ENCODE measurements around the gene CLSTN2.

Gene CLSTN2

DNA sequence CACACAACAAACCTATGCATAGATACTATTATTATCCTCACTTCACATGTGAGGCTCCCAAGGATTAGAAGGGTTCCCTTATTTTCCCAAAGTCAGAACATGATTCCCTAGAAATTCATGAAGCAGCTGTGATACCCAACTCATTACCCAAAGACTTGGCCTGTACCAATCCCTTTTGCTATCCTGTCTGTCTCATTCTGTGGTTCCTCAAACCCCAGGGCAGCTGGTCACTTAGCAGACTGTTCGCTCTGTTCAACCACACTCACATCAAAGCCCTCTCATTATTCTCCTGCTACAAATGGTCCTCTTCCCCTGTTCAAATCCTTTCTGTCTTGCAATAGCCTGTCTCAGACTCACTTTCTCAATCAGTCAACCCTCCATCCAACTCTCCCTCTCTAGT, 588.6 kb downstream of the CLSTN2 start:
- H3K4me1 ChIP-seq: no peaks in the 10 kb centered on the region
- H3K27ac ChIP-seq: no peak overlapping the region
- H3K27me3 ChIP-seq: no peaks in the 10 kb centered on the region
- H4K20me1 ChIP-seq: no peaks in the 10 kb centered on the region
- no peak overlapping the region for H3K9ac ChIP-seq
- no peaks in the 10 kb centered on the region for H3K36me3 ChIP-seq
- no peak overlapping the region for H3K4me2 ChIP-seq
- H3K4me3 ChIP-seq: no peak overlapping the region
- no peak for TF ChIP-seq Cebpa-rat (IDR thresholded peaks at IDR 0.05)
- H3K9me3 ChIP-seq (replicated peaks in 1 of 11): peaks cover 0 to 27% (median 7%) of the 10 kb centered on the region in 11 experiments; a peak in 16 of 22 replicates

DNA sequence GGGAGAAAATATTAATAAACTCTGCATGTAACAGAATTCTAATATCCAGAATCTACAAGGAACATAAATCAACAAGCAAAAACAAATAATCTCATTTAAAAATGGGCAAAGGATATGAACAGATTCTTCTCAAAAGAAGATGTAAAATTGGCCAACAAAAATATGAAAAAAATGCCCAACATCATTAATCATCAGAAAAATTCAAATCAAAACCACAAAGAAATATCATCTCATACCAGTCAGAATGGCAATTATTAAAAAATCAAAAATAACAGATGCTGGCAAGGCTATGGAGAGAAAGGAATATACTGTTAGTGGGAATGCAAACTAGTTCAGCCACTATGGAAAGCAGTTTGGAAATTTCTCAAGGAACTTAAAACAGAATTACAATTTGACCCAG, 592.2 kb downstream of the CLSTN2 start:
- peaks cover 0 to 8% (median 0%) of the 10 kb centered on the region in 11 experiments; a peak in 2 of 22 replicates for H3K9me3 ChIP-seq (replicated peaks in 1 of 11)
- no peaks in the 10 kb centered on the region for H3K27me3 ChIP-seq
- no peaks in the 10 kb centered on the region for H3K36me3 ChIP-seq
- H4K20me1 ChIP-seq: no peaks in the 10 kb centered on the region
- H3K27ac ChIP-seq: no peak overlapping the region
- no peak overlapping the region for H3K4me3 ChIP-seq
- H3K9ac ChIP-seq: no peak overlapping the region
- no peaks in the 10 kb centered on the region for H3K4me1 ChIP-seq
- TF ChIP-seq Cebpa-rat (IDR thresholded peaks at IDR 0.05): no peak
- H3K4me2 ChIP-seq: no peak overlapping the region

DNA sequence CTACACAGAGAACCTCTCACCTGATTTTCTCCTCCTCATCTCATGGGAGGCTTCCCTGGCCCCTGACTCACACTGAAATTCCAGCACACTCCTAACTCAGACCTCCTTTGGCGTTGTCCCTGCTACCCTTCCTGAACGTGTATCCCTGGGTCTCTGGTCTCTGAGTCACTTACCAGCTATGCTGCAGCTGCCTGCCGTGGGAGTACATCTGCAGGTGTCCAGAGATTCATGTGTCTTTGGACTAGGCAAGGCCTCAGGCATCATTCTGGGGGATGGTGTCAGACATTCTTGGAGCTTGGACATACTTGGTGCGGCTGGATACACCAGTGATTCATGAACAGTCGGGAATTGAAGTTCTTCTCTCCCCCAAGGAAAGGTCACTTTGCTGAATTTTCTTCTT, 594.1 kb downstream of the CLSTN2 start:
- Histone ChIP-seq H4K20me1 (no peaks in the 10 kb centered on the region), H3K9me3 (replicated peaks in 1 of 11) (peaks cover 0 to 15% (median 0%) of the 10 kb centered on the region in 11 experiments; a peak in 6 of 22 replicates), H3K4me2 (no peak overlapping the region), H3K36me3 (no peaks in the 10 kb centered on the region), H3K9ac (no peak overlapping the region), H3K27me3 (no peaks in the 10 kb centered on the region), H3K4me1 (no peaks in the 10 kb centered on the region), H3K4me3 (no peak overlapping the region), H3K27ac (no peak overlapping the region)
- TF ChIP-seq Cebpa-rat (IDR thresholded peaks at IDR 0.05): no peak

- no peaks in the 10 kb centered on the region for H4K20me1 ChIP-seq
- no peak overlapping the region for H3K27ac ChIP-seq
- H3K9ac ChIP-seq: no peak overlapping the region
- peaks cover 0 to 15% (median 2%) of the 10 kb centered on the region in 11 experiments; a peak in 8 of 22 replicates for H3K9me3 ChIP-seq (replicated peaks in 1 of 11)
- no peak for TF ChIP-seq Cebpa-rat (IDR thresholded peaks at IDR 0.05)
- no peak overlapping the region for H3K4me2 ChIP-seq
- no peak overlapping the region for H3K4me3 ChIP-seq
- H3K4me1 ChIP-seq: no peaks in the 10 kb centered on the region
- H3K36me3 ChIP-seq: no peaks in the 10 kb centered on the region
- H3K27me3 ChIP-seq: no peaks in the 10 kb centered on the region
Measured at GRCh38 chr3:140529558-140529957, 594.6 kb downstream of the CLSTN2 start.

GRCh38 chr3:140530131-140530530, 595.1 kb downstream of the CLSTN2 start:
- Histone ChIP-seq H4K20me1 (no peaks in the 10 kb centered on the region), H3K4me1 (no peaks in the 10 kb centered on the region), H3K4me3 (no peak overlapping the region), H3K27me3 (no peaks in the 10 kb centered on the region), H3K4me2 (no peak overlapping the region), H3K9ac (no peak overlapping the region), H3K36me3 (0 out of 22 replicates have a peak, but pooled peaks cover 0 to 3% (median 0%) of the 10 kb centered on the region in 11 experiments), H3K9me3 (replicated peaks in 1 of 11) (peaks cover 0 to 17% (median 7%) of the 10 kb centered on the region in 11 experiments; a peak in 7 of 22 replicates), H3K27ac (no peak overlapping the region)
- no peak for TF ChIP-seq Cebpa-rat (IDR thresholded peaks at IDR 0.05)

DNA sequence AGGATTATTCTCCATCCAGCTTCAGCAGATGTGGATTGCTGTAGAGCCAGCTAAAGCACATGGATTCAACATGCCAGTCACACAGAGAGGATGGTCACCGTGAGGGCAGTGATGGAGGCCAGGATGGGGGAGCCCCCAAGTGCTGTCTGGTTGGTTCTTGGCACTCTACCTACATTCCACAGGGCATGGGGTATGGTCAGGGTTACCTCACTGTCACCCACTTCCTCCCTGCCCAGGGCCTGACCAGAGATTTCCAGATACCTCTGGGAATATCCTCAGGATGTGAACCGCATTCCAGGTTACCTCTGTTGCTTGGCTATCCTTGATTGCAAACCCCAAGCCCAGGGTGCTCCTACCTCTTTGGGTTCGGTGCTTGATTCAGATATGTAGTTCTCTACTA, 595.6 kb downstream of the CLSTN2 start:
- Histone ChIP-seq H3K9ac (no peak overlapping the region), H3K4me3 (no peak overlapping the region), H3K9me3 (replicated peaks in 1 of 11) (peaks cover 0 to 22% (median 8%) of the 10 kb centered on the region in 11 experiments; a peak in 7 of 22 replicates), H3K27ac (no peak overlapping the region), H4K20me1 (no peaks in the 10 kb centered on the region), H3K27me3 (no peaks in the 10 kb centered on the region), H3K4me1 (no peaks in the 10 kb centered on the region), H3K4me2 (no peak overlapping the region), H3K36me3 (0 out of 22 replicates have a peak, but pooled peaks cover 0 to 3% (median 0%) of the 10 kb centered on the region in 11 experiments)
- TF ChIP-seq Cebpa-rat (IDR thresholded peaks at IDR 0.05): no peak

- no peak overlapping the region for H3K4me2 ChIP-seq
- no peaks in the 10 kb centered on the region for H4K20me1 ChIP-seq
- no peak for TF ChIP-seq Cebpa-rat (IDR thresholded peaks at IDR 0.05)
- no peaks in the 10 kb centered on the region for H3K4me1 ChIP-seq
- no peaks in the 10 kb centered on the region for H3K27me3 ChIP-seq
- H3K27ac ChIP-seq: no peak overlapping the region
- 0 out of 22 replicates have a peak, but pooled peaks cover 0 to 3% (median 0%) of the 10 kb centered on the region in 11 experiments for H3K36me3 ChIP-seq
- peaks cover 0 to 24% (median 8%) of the 10 kb centered on the region in 11 experiments; a peak in 7 of 22 replicates for H3K9me3 ChIP-seq (replicated peaks in 1 of 11)
- H3K4me3 ChIP-seq: no peak overlapping the region
- H3K9ac ChIP-seq: no peak overlapping the region
Measured at GRCh38 chr3:140532793-140533330, 597.9 kb downstream of the CLSTN2 start.

DNA sequence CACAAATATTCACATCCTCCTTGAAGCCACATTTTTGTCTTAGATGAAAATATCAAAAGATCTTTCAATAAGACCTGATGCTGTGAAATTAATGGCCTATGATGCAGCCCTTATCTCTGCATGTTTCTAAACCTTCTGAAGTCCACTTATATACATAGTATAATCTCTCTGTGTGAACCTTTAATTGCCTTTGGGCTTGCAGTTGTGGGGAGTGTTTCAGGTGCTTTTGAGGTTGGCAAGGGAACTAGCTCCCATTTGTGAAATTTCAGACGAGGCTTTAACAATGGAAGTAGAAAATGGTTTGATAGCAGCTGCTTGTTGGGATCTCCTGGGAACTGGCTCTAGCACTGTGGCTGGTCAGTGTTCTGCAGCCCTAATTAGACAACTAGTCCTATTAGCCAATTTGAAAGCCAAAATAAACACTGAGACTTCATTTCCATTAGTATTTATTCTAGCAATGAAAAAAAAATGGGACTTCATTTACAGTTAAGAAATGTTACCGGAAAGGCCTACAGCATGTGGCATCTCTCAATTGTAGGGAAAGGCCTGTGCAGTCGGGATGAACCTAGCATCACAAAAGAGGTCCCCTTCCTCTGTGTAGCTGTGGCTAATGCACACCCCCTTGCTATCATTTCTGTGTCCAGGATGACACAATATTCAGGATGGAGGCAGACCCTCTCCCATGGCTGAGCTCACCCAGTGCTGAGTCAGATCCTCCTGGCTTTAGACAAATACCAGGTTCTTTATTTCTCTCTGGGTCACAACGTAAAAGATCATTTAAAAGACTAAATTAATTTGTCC, 602.1 kb downstream of the CLSTN2 start:
- no peak for TF ChIP-seq Cebpa-rat (IDR thresholded peaks at IDR 0.05)
- 0 out of 22 replicates have a peak, but pooled peaks cover 0 to 3% (median 0%) of the 10 kb centered on the region in 11 experiments for H3K36me3 ChIP-seq
- no peak overlapping the region for H3K27ac ChIP-seq
- peaks cover 0 to 24% (median 8%) of the 10 kb centered on the region in 11 experiments; a peak in 7 of 22 replicates for H3K9me3 ChIP-seq (replicated peaks in 1 of 11)
- no peaks in the 10 kb centered on the region for H3K27me3 ChIP-seq
- H4K20me1 ChIP-seq: no peaks in the 10 kb centered on the region
- no peaks in the 10 kb centered on the region for H3K4me1 ChIP-seq
- no peak overlapping the region for H3K4me3 ChIP-seq
- no peak overlapping the region for H3K9ac ChIP-seq
- H3K4me2 ChIP-seq: no peak overlapping the region

DNA sequence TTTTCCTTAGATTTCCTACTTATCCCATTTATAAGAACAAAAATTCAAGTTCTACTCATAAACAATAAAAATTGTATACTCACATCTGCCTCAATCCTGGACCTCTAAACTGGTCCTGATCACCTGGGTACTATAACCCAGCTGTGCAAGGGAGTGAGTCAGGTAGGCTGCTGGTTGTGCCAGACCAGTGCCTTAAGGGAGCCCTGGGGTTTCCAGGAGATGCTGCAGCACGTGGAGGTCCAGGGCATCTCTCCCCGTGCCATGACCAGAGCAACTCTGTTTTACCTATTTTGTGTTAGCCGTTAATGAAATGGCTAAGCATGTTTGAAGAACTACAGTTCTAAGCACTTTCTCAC, 602.7 kb downstream of the CLSTN2 start:
- H3K36me3 ChIP-seq: 0 out of 22 replicates have a peak, but pooled peaks cover 0 to 3% (median 0%) of the 10 kb centered on the region in 11 experiments
- no peaks in the 10 kb centered on the region for H3K27me3 ChIP-seq
- no peak for TF ChIP-seq Cebpa-rat (IDR thresholded peaks at IDR 0.05)
- H3K4me3 ChIP-seq: no peak overlapping the region
- H3K9ac ChIP-seq: no peak overlapping the region
- H4K20me1 ChIP-seq: no peaks in the 10 kb centered on the region
- H3K27ac ChIP-seq: no peak overlapping the region
- no peaks in the 10 kb centered on the region for H3K4me1 ChIP-seq
- H3K4me2 ChIP-seq: no peak overlapping the region
- H3K9me3 ChIP-seq (replicated peaks in 1 of 11): peaks cover 0 to 24% (median 8%) of the 10 kb centered on the region in 11 experiments; a peak in 7 of 22 replicates
